ENCODE data around the gene TRHDE.

The TRHDE gene

DNA sequence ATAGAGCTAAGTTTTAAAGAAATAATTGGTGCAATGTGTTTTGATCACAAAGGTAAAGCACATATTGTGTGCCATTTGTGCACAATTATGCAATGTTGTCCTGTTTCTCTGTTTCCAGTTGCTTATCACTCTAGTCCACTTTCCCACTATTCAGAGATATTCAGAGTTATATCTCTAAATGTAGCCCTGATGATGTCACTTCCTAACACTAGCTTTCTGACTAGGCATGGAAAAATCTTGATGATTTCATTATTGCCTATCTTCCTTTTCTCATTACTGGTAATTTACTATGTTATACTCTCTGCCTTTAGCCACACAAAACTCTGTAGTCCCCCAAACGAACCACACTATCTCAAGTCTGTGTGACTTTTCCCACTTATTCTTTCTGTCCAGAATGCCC, 221.2 kb downstream of the TRHDE start:
- no peak overlapping the region for H2BK5ac ChIP-seq (ENCODE audit: low read depth, low read length, poor library complexity)
- no peaks in the 10 kb centered on the region for H3K4me1 ChIP-seq (ENCODE audit: control insufficient read depth in 1 of 2, insufficient read depth in 2 of 2, low read length in 2 of 2)
- no peak overlapping the region for H4K91ac ChIP-seq (ENCODE audit: low read depth, low read length)
- H3K9me3 ChIP-seq (ENCODE audit: insufficient read depth, low read depth, low read length) = no peaks in the 10 kb centered on the region
- H3K4me3 ChIP-seq (ENCODE audit: low read depth, low read length) = no peak overlapping the region
- no peak overlapping the region for H2AFZ ChIP-seq (ENCODE audit: insufficient read depth, low read length, poor library complexity)
- H3K4ac ChIP-seq (ENCODE audit: low read depth, low read length) = no peak overlapping the region
- H3K27ac ChIP-seq (ENCODE audit: low read depth, low read length) = no peak overlapping the region
- no peak overlapping the region for H2AK5ac ChIP-seq (ENCODE audit: low read length)
- no peaks in the 10 kb centered on the region for H3K79me2 ChIP-seq (ENCODE audit: control insufficient read depth, insufficient read depth, low read length, poor library complexity)
- H3K14ac ChIP-seq (ENCODE audit: low read length) = no peak overlapping the region
- no peak overlapping the region for H3K4me2 ChIP-seq (ENCODE audit: low read length)
- DNase-seq = no peak
- no peak overlapping the region for H4K12ac ChIP-seq (ENCODE audit: low read depth, low read length)
- no peak overlapping the region for H3K18ac ChIP-seq (ENCODE audit: low read length)
- no peaks in the 10 kb centered on the region for H3K36me3 ChIP-seq (ENCODE audit: control insufficient read depth in 1 of 2, insufficient read depth in 2 of 2, low read length in 2 of 2)
- H3K23ac ChIP-seq (ENCODE audit: low read length) = no peak overlapping the region
- H3K27me3 ChIP-seq (ENCODE audit: insufficient read depth, low read length) = no peaks in the 10 kb centered on the region
- WGBS (ENCODE audit: extremely low coverage, insufficient coverage, insufficient read length) = no CpG with 5 or more reads among the region's 1 CpG
- no peak overlapping the region for H2BK120ac ChIP-seq (ENCODE audit: insufficient read depth, low read length, poor library complexity)
- no peak overlapping the region for H2BK12ac ChIP-seq (ENCODE audit: low read length)
- H4K8ac ChIP-seq (ENCODE audit: low read depth, low read length) = no peak overlapping the region
- no peaks in the 10 kb centered on the region for H3K79me1 ChIP-seq (ENCODE audit: low read length)
- H3K9ac ChIP-seq (ENCODE audit: low read length) = no peak overlapping the region

- H2AK5ac ChIP-seq (ENCODE audit: low read length) = no peak overlapping the region
- H2BK5ac ChIP-seq (ENCODE audit: low read depth, low read length, poor library complexity) = no peak overlapping the region
- H3K18ac ChIP-seq (ENCODE audit: low read length) = no peak overlapping the region
- no peaks in the 10 kb centered on the region for H3K4me1 ChIP-seq (ENCODE audit: control insufficient read depth in 1 of 2, insufficient read depth in 2 of 2, low read length in 2 of 2)
- no peak overlapping the region for H4K12ac ChIP-seq (ENCODE audit: low read depth, low read length)
- H2BK120ac ChIP-seq (ENCODE audit: insufficient read depth, low read length, poor library complexity) = no peak overlapping the region
- H3K14ac ChIP-seq (ENCODE audit: low read length) = no peak overlapping the region
- no peaks in the 10 kb centered on the region for H3K36me3 ChIP-seq (ENCODE audit: control insufficient read depth in 1 of 2, insufficient read depth in 2 of 2, low read length in 2 of 2)
- H3K79me2 ChIP-seq (ENCODE audit: control insufficient read depth, insufficient read depth, low read length, poor library complexity) = no peaks in the 10 kb centered on the region
- H3K23ac ChIP-seq (ENCODE audit: low read length) = no peak overlapping the region
- no CpG with 5 or more reads among the region's 1 CpG for WGBS (ENCODE audit: extremely low coverage, insufficient coverage, insufficient read length)
- H3K4me2 ChIP-seq (ENCODE audit: low read length) = no peak overlapping the region
- DNase-seq = no peak
- H3K9ac ChIP-seq (ENCODE audit: low read length) = no peak overlapping the region
- H3K27me3 ChIP-seq (ENCODE audit: insufficient read depth, low read length) = no peaks in the 10 kb centered on the region
- no peak overlapping the region for H3K27ac ChIP-seq (ENCODE audit: low read depth, low read length)
- no peaks in the 10 kb centered on the region for H3K79me1 ChIP-seq (ENCODE audit: low read length)
- H3K9me3 ChIP-seq (ENCODE audit: insufficient read depth, low read depth, low read length) = no peaks in the 10 kb centered on the region
- H4K91ac ChIP-seq (ENCODE audit: low read depth, low read length) = no peak overlapping the region
- H2AFZ ChIP-seq (ENCODE audit: insufficient read depth, low read length, poor library complexity) = no peak overlapping the region
- H3K4me3 ChIP-seq (ENCODE audit: low read depth, low read length) = no peak overlapping the region
- no peak overlapping the region for H3K4ac ChIP-seq (ENCODE audit: low read depth, low read length)
- H2BK12ac ChIP-seq (ENCODE audit: low read length) = no peak overlapping the region
- no peak overlapping the region for H4K8ac ChIP-seq (ENCODE audit: low read depth, low read length)
These were observed 226.2 kb downstream of the TRHDE start for GRCh38 chr12:72498354-72498753.

- Histone ChIP-seq H2BK5ac (ENCODE audit: low read depth, low read length, poor library complexity) (no peak overlapping the region), H3K9me3 (ENCODE audit: insufficient read depth, low read depth, low read length) (no peaks in the 10 kb centered on the region), H3K79me1 (ENCODE audit: low read length) (no peaks in the 10 kb centered on the region), H4K12ac (ENCODE audit: low read depth, low read length) (no peak overlapping the region), H2AFZ (ENCODE audit: insufficient read depth, low read length, poor library complexity) (no peak overlapping the region), H3K14ac (ENCODE audit: low read length) (no peak overlapping the region), H4K8ac (ENCODE audit: low read depth, low read length) (no peak overlapping the region), H3K18ac (ENCODE audit: low read length) (no peak overlapping the region), H4K91ac (ENCODE audit: low read depth, low read length) (no peak overlapping the region), H3K79me2 (ENCODE audit: control insufficient read depth, insufficient read depth, low read length, poor library complexity) (no peaks in the 10 kb centered on the region), H2AK5ac (ENCODE audit: low read length) (no peak overlapping the region), H3K4me2 (ENCODE audit: low read length) (no peak overlapping the region), H3K27me3 (ENCODE audit: insufficient read depth, low read length) (no peaks in the 10 kb centered on the region), H2BK12ac (ENCODE audit: low read length) (no peak overlapping the region), H3K36me3 (ENCODE audit: control insufficient read depth in 1 of 2, insufficient read depth in 2 of 2, low read length in 2 of 2) (no peaks in the 10 kb centered on the region), H3K4me1 (ENCODE audit: control insufficient read depth in 1 of 2, insufficient read depth in 2 of 2, low read length in 2 of 2) (no peaks in the 10 kb centered on the region), H3K27ac (ENCODE audit: low read depth, low read length) (no peak overlapping the region), H3K9ac (ENCODE audit: low read length) (no peak overlapping the region), H3K4ac (ENCODE audit: low read depth, low read length) (no peak overlapping the region), H2BK120ac (ENCODE audit: insufficient read depth, low read length, poor library complexity) (no peak overlapping the region), H3K4me3 (ENCODE audit: low read depth, low read length) (no peak overlapping the region), H3K23ac (ENCODE audit: low read length) (no peak overlapping the region)
- WGBS (ENCODE audit: extremely low coverage, insufficient coverage, insufficient read length) = no CpG with 5 or more reads among the region's 5 CpGs
- DNase-seq = no peak
These were observed 227.1 kb downstream of the TRHDE start for GRCh38 chr12:72499244-72499643.

DNA sequence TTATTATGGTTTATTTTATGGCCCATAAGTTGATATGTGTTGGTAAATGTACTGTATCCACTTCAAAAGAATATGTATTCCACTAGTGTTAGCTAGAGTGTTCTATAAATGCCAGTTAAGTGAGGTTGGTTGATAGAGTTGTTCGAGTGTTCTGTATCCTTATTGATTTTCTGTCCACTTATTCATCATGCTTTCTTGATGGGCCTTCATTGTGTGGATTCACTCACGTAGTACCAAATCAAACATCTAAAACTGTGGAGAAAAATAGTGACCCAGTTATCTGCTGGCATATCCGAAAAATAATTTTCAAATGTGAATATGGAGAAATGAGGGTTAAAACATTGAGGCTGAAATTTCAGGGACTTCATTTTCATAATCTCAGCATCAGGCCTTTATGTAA, 230.4 kb downstream of the TRHDE start:
- Histone ChIP-seq H3K79me1 (ENCODE audit: low read length) (no peaks in the 10 kb centered on the region), H3K14ac (ENCODE audit: low read length) (no peak overlapping the region), H3K36me3 (ENCODE audit: control insufficient read depth in 1 of 2, insufficient read depth in 2 of 2, low read length in 2 of 2) (no peaks in the 10 kb centered on the region), H2BK5ac (ENCODE audit: low read depth, low read length, poor library complexity) (no peak overlapping the region), H4K12ac (ENCODE audit: low read depth, low read length) (no peak overlapping the region), H3K4me1 (ENCODE audit: control insufficient read depth in 1 of 2, insufficient read depth in 2 of 2, low read length in 2 of 2) (no peaks in the 10 kb centered on the region), H2BK12ac (ENCODE audit: low read length) (no peak overlapping the region), H3K9ac (ENCODE audit: low read length) (no peak overlapping the region), H2AK5ac (ENCODE audit: low read length) (no peak overlapping the region), H2BK120ac (ENCODE audit: insufficient read depth, low read length, poor library complexity) (no peak overlapping the region), H3K4ac (ENCODE audit: low read depth, low read length) (no peak overlapping the region), H3K23ac (ENCODE audit: low read length) (no peak overlapping the region), H3K27me3 (ENCODE audit: insufficient read depth, low read length) (no peaks in the 10 kb centered on the region), H3K79me2 (ENCODE audit: control insufficient read depth, insufficient read depth, low read length, poor library complexity) (no peaks in the 10 kb centered on the region), H3K18ac (ENCODE audit: low read length) (no peak overlapping the region), H3K27ac (ENCODE audit: low read depth, low read length) (no peak overlapping the region), H4K8ac (ENCODE audit: low read depth, low read length) (no peak overlapping the region), H4K91ac (ENCODE audit: low read depth, low read length) (no peak overlapping the region), H2AFZ (ENCODE audit: insufficient read depth, low read length, poor library complexity) (no peak overlapping the region), H3K4me3 (ENCODE audit: low read depth, low read length) (no peak overlapping the region), H3K9me3 (ENCODE audit: insufficient read depth, low read depth, low read length) (no peaks in the 10 kb centered on the region), H3K4me2 (ENCODE audit: low read length) (no peak overlapping the region)
- DNase-seq = no peak
- no CpG with 5 or more reads among the region's 3 CpGs for WGBS (ENCODE audit: extremely low coverage, insufficient coverage, insufficient read length)

Measured in trophoblast cell (in vitro differentiated cells and primary cell).